ENCODE measurements around the gene NPAS3. TPM values are rescaled to one million over a fixed set of nuclear protein-coding genes. Genes with fewer than 3 reads are reported as not detected.

The NPAS3 gene
- total RNA-seq, 1 experiment from 2014 or later, result not detected

DNA sequence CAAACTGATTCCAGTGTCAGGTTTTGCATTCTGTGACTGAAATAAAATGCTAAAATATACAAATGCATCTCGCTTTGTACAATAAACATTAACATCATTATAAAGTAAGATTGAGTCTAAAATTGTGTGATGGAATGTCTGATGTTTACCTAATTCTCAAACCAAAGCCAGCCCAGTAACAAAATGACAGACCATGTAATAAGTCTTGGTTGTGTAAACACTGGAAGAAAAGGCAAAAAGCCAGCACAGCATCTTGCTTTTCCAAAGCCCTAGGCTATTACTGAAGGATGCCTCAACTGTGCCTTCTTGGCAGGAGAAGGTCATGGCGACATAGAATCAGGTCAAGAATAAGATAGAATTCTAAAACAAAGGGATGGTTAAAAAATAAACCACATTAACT, 842.6 kb downstream of the NPAS3 start:
- CTCF ChIA-PET, result no interaction called here
- POLR2A ChIA-PET, result no interaction called here
- DNase-seq (ENCODE audit: low read depth, low spot score), result no peak
- Histone ChIP-seq H3K27ac (ENCODE audit: low read depth, low read length) (no peak overlapping the region), H3K9me2 (ENCODE audit: insufficient read depth) (no peaks in the 10 kb centered on the region), H3K27me3 (ENCODE audit: insufficient read depth, low read length) (peaks cover 52% of the 10 kb centered on the region), H3K4me1 (ENCODE audit: control insufficient read depth in 1 of 2, insufficient read depth in 2 of 2, low read length in 2 of 2) (no peaks in the 10 kb centered on the region), H4K20me1 (ENCODE audit: insufficient read depth) (no peaks in the 10 kb centered on the region), H2AFZ (ENCODE audit: low read depth, low read length, poor library complexity, severe bottlenecking) (no peak overlapping the region), H3K9ac (ENCODE audit: low read length) (no peak overlapping the region), H3K36me3 (ENCODE audit: control insufficient read depth in 1 of 2, insufficient read depth in 2 of 2, low read length in 2 of 2) (no peaks in the 10 kb centered on the region), H3K4me2 (ENCODE audit: low read length) (no peak overlapping the region), H3K9me3 (ENCODE audit: control insufficient read depth in 1 of 2, insufficient read depth in 1 of 2, low read depth in 1 of 2, low read length in 2 of 2) (no peaks in the 10 kb centered on the region), H3K4me3 (replicated peaks in 1 of 2; ENCODE audit: low read depth in 1 of 2, low read length in 2 of 2) (no peak overlapping the region), H3K79me2 (ENCODE audit: insufficient read depth, low read length) (no peaks in the 10 kb centered on the region)
- no peak for TF ChIP-seq POLR2A (IDR thresholded peaks at IDR 0.05; ENCODE audit: borderline replicate concordance, extremely low read depth, insufficient read depth, insufficient read length)
- TF ChIP-seq RAD21 (IDR thresholded peaks at IDR 0.05; ENCODE audit: low read depth), result no peak
- no peak for TF ChIP-seq EZH2 (IDR thresholded peaks at IDR 0.05)
- no peak for TF ChIP-seq ZFX (IDR thresholded peaks at IDR 0.05)
- no peak for TF ChIP-seq SIN3A (IDR thresholded peaks at IDR 0.05; ENCODE audit: low read depth)
- TF ChIP-seq JUND (IDR thresholded peaks at IDR 0.05), result no peak
- TF ChIP-seq, protein P1, sequence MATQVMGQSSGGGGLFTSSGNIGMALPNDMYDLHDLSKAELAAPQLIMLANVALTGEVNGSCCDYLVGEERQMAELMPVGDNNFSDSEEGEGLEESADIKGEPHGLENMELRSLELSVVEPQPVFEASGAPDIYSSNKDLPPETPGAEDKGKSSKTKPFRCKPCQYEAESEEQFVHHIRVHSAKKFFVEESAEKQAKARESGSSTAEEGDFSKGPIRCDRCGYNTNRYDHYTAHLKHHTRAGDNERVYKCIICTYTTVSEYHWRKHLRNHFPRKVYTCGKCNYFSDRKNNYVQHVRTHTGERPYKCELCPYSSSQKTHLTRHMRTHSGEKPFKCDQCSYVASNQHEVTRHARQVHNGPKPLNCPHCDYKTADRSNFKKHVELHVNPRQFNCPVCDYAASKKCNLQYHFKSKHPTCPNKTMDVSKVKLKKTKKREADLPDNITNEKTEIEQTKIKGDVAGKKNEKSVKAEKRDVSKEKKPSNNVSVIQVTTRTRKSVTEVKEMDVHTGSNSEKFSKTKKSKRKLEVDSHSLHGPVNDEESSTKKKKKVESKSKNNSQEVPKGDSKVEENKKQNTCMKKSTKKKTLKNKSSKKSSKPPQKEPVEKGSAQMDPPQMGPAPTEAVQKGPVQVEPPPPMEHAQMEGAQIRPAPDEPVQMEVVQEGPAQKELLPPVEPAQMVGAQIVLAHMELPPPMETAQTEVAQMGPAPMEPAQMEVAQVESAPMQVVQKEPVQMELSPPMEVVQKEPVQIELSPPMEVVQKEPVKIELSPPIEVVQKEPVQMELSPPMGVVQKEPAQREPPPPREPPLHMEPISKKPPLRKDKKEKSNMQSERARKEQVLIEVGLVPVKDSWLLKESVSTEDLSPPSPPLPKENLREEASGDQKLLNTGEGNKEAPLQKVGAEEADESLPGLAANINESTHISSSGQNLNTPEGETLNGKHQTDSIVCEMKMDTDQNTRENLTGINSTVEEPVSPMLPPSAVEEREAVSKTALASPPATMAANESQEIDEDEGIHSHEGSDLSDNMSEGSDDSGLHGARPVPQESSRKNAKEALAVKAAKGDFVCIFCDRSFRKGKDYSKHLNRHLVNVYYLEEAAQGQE (IDR thresholded peaks at IDR 0.05; ENCODE audit: low read depth), result no peak
- TF ChIP-seq, protein P2, sequence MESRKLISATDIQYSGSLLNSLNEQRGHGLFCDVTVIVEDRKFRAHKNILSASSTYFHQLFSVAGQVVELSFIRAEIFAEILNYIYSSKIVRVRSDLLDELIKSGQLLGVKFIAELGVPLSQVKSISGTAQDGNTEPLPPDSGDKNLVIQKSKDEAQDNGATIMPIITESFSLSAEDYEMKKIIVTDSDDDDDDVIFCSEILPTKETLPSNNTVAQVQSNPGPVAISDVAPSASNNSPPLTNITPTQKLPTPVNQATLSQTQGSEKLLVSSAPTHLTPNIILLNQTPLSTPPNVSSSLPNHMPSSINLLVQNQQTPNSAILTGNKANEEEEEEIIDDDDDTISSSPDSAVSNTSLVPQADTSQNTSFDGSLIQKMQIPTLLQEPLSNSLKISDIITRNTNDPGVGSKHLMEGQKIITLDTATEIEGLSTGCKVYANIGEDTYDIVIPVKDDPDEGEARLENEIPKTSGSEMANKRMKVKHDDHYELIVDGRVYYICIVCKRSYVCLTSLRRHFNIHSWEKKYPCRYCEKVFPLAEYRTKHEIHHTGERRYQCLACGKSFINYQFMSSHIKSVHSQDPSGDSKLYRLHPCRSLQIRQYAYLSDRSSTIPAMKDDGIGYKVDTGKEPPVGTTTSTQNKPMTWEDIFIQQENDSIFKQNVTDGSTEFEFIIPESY (IDR thresholded peaks at IDR 0.05; ENCODE audit: extremely low read depth, insufficient replicate concordance, low read length), result no peak
- no peak for TF ChIP-seq SRF (IDR thresholded peaks at IDR 0.05; ENCODE audit: low read depth)
- TF ChIP-seq, protein P3, sequence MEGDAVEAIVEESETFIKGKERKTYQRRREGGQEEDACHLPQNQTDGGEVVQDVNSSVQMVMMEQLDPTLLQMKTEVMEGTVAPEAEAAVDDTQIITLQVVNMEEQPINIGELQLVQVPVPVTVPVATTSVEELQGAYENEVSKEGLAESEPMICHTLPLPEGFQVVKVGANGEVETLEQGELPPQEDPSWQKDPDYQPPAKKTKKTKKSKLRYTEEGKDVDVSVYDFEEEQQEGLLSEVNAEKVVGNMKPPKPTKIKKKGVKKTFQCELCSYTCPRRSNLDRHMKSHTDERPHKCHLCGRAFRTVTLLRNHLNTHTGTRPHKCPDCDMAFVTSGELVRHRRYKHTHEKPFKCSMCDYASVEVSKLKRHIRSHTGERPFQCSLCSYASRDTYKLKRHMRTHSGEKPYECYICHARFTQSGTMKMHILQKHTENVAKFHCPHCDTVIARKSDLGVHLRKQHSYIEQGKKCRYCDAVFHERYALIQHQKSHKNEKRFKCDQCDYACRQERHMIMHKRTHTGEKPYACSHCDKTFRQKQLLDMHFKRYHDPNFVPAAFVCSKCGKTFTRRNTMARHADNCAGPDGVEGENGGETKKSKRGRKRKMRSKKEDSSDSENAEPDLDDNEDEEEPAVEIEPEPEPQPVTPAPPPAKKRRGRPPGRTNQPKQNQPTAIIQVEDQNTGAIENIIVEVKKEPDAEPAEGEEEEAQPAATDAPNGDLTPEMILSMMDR (IDR thresholded peaks at IDR 0.05 in 2 of 3, conservative IDR thresholded peaks at IDR 0.05 in 1 of 3; ENCODE audit: borderline replicate concordance in 1 of 3, insufficient read depth in 1 of 3, low read depth in 2 of 3, low read length in 2 of 3), result no peak
- no peak for TF ChIP-seq FOSL1 (IDR thresholded peaks at IDR 0.05; ENCODE audit: low read depth)
- TF ChIP-seq, protein P4, sequence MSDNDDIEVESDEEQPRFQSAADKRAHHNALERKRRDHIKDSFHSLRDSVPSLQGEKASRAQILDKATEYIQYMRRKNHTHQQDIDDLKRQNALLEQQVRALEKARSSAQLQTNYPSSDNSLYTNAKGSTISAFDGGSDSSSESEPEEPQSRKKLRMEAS (IDR thresholded peaks at IDR 0.05), result no peak
- TF ChIP-seq POLR2AphosphoS5 (IDR thresholded peaks at IDR 0.05; ENCODE audit: low read depth, low read length), result no peak
- TF ChIP-seq TCF7L2 (IDR thresholded peaks at IDR 0.05; ENCODE audit: borderline replicate concordance, extremely low read depth, insufficient read depth, insufficient read length), result no peak
- TF ChIP-seq YY1 (IDR thresholded peaks at IDR 0.05; ENCODE audit: extremely low read depth, insufficient replicate concordance, low read depth, low read length), result no peak
- TF ChIP-seq EGR1 (IDR thresholded peaks at IDR 0.05; ENCODE audit: low read depth), result no peak
- TF ChIP-seq ELF1 (IDR thresholded peaks at IDR 0.05; ENCODE audit: borderline replicate concordance, low read depth), result no peak
- TF ChIP-seq CEBPB (IDR thresholded peaks at IDR 0.05; ENCODE audit: low read depth), result no peak
- no peak for ATAC-seq
- intact Hi-C loops (cut with micrococcal nuclease), result no loop called here
- RAD21 ChIA-PET (ENCODE audit: low non-redundant PET in 1 of 2, low total read pairs in 2 of 2, uncharacterized antibody in 2 of 2, unreplicated experiment in 2 of 2), result no interaction called here
- no TSS peak for BruUV-seq (replicated peaks)
